OCI-LY1 (cell line): Measurements from ENCODE around the gene MUC3A.

ENCODE experiments used
- H2AFZ ChIP-seq: fragments of 200-600 bp; sonication (generic), shearing (Covaris generic); 2 replicates; pipeline ENCODE4 v1.6.0; 2014; ENCODE audit warnings: antibody characterized with exemption, mild to moderate bottlenecking, low read length
- H3F3A ChIP-seq: fragments of 200-600 bp; sonication (generic), shearing (Covaris generic); 2 replicates; pipeline ENCODE4 v1.6.0; 2014; ENCODE audit warnings: mild to moderate bottlenecking, antibody characterized with exemption, low read length, moderate library complexity; ENCODE audit not compliant: insufficient read depth
- H3K27ac ChIP-seq: fragments of 200-600 bp; sonication (generic); 2 replicates; pipeline ENCODE4 v1.5.1; 2014; ENCODE audit warnings: low read length, mixed run types, mild to moderate bottlenecking, low read depth; ENCODE audit not compliant: poor library complexity, severe bottlenecking
- H3K27me3 ChIP-seq: fragments of 200-600 bp; sonication (generic); 2 replicates; pipeline ENCODE4 v1.6.0; 2014; ENCODE audit warnings: antibody characterized with exemption, mild to moderate bottlenecking, low read length, moderate library complexity; ENCODE audit not compliant: insufficient read depth
- H3K36me3 ChIP-seq: fragments of 200-600 bp; sonication (generic); 2 replicates; pipeline ENCODE4 v1.6.1; 2014; ENCODE audit warnings: mild to moderate bottlenecking, antibody characterized with exemption, low read length, moderate library complexity, mixed read lengths; ENCODE audit not compliant: insufficient read depth
- H3K4me1 ChIP-seq: fragments of 200-600 bp; sonication (generic); 2 replicates; pipeline ENCODE4 v1.5.1; 2014; ENCODE audit warnings: mild to moderate bottlenecking, low read length, moderate library complexity; ENCODE audit not compliant: insufficient read depth, severe bottlenecking
- H3K4me2 ChIP-seq: fragments of 200-600 bp; sonication (generic), shearing (Covaris generic); 2 replicates; pipeline ENCODE4 v1.6.1; 2014; ENCODE audit warnings: low read length
- H3K4me3 ChIP-seq: fragments of 200-600 bp; sonication (generic); 2 replicates; pipeline ENCODE4 v1.5.1; 2014; ENCODE audit warnings: low read length, low read depth, mild to moderate bottlenecking, mixed read lengths; ENCODE audit not compliant: poor library complexity, severe bottlenecking
- H3K79me2 ChIP-seq: fragments of 200-600 bp; shearing (Covaris generic); 2 replicates; pipeline ENCODE4 v1.6.1; 2016; ENCODE audit warnings: mixed run types, low read length, mixed read lengths; ENCODE audit not compliant: insufficient read depth
- H3K9ac ChIP-seq: fragments of 200-600 bp; sonication (generic), shearing (Covaris generic); 2 replicates; pipeline ENCODE4 v1.6.1; 2014; ENCODE audit warnings: mild to moderate bottlenecking, low read length, mixed read lengths
- H3K9me2 ChIP-seq: fragments of 200-600 bp; sonication (generic), shearing (Covaris generic); 2 replicates; pipeline ENCODE4 v1.6.1; 2014; ENCODE audit warnings: low read depth, mild to moderate bottlenecking, low read length, mixed read lengths
- H3K9me3 ChIP-seq: fragments of 200-600 bp; shearing (Covaris generic); 2 replicates; pipeline ENCODE4 v1.6.1; 2014; ENCODE audit warnings: low read length, mixed read lengths
- H4K20me1 ChIP-seq: fragments of 200-600 bp; sonication (generic), shearing (Covaris generic); 2 replicates; pipeline ENCODE4 v1.6.0; 2016; ENCODE audit warnings: mild to moderate bottlenecking, low read length; ENCODE audit not compliant: insufficient read depth
- EZH2 ChIP-seq: fragments of 200-600 bp; sonication (generic), shearing (Covaris generic); IDR thresholded peaks from 2 replicates; pipeline ENCODE4 v1.8.0; 2017; ENCODE audit warnings: borderline replicate concordance, mixed run types, mild to moderate bottlenecking, antibody characterized with exemption, low read length, moderate library complexity, mixed read lengths
- TF ChIP-seq, protein P1 (sequence below): fragments of 200-600 bp; sonication (generic), shearing (Covaris generic); IDR thresholded peaks from 2 replicates; pipeline ENCODE4 v1.5.1; 2017; ENCODE audit warnings: mild to moderate bottlenecking, antibody characterized with exemption, low read length, moderate library complexity, mixed read lengths

Gene MUC3A

DNA sequence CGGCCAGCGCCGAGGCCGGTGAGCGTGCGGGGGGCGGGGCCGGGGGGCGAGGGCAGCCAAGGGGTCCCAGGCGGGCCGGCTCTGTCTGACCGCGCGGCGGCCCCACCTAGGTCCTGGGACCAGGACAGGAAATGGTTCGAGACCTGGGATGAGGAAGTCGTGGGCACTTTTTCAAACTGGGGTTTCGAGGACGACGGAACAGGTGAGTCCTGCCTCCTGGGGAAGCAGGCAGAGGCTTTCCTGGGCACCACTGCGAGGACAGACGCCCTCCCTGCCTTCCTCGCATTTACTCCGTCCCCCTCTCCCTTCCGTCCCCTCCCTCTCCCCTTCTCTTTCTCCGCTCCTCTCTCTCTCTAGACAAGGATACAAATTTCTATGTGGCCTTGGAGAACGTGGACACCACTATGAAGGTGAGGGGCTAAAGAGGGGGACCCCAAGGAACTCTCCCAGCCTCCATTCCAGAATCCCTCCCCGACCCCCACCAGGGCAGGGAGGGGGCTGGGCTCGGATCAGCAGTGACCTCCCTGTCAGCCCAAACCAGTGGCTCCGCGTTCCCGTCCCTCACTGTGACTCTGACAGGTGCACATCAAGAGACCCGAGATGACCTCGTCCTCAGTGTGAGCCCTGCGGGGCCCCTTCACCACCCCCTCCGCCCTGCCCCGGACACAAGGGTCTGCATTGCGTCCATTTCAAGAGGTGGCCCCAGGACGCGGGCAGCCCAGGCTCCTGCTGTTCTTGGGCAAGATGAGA, 17.4 kb downstream of the MUC3A start:
- H3K27ac ChIP-seq = no peak overlapping the region
- no peaks in the 10 kb centered on the region for H4K20me1 ChIP-seq
- H3F3A ChIP-seq = no peaks in the 10 kb centered on the region
- no peaks in the 10 kb centered on the region for H3K9me3 ChIP-seq
- no peaks in the 10 kb centered on the region for H3K36me3 ChIP-seq
- no peak overlapping the region for H3K9ac ChIP-seq
- H3K4me3 ChIP-seq = no peak overlapping the region
- no peaks in the 10 kb centered on the region for H3K9me2 ChIP-seq
- no peak overlapping the region; the same call in 1 of the 2 replicates for H3K4me2 ChIP-seq
- H3K79me2 ChIP-seq = no peaks in the 10 kb centered on the region
- no peak overlapping the region for H2AFZ ChIP-seq
- H3K27me3 ChIP-seq = no peaks in the 10 kb centered on the region
- H3K4me1 ChIP-seq = no peaks in the 10 kb centered on the region
- TF ChIP-seq EZH2 = no peak
- TF ChIP-seq, protein P1, sequence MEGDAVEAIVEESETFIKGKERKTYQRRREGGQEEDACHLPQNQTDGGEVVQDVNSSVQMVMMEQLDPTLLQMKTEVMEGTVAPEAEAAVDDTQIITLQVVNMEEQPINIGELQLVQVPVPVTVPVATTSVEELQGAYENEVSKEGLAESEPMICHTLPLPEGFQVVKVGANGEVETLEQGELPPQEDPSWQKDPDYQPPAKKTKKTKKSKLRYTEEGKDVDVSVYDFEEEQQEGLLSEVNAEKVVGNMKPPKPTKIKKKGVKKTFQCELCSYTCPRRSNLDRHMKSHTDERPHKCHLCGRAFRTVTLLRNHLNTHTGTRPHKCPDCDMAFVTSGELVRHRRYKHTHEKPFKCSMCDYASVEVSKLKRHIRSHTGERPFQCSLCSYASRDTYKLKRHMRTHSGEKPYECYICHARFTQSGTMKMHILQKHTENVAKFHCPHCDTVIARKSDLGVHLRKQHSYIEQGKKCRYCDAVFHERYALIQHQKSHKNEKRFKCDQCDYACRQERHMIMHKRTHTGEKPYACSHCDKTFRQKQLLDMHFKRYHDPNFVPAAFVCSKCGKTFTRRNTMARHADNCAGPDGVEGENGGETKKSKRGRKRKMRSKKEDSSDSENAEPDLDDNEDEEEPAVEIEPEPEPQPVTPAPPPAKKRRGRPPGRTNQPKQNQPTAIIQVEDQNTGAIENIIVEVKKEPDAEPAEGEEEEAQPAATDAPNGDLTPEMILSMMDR = no peak

DNA sequence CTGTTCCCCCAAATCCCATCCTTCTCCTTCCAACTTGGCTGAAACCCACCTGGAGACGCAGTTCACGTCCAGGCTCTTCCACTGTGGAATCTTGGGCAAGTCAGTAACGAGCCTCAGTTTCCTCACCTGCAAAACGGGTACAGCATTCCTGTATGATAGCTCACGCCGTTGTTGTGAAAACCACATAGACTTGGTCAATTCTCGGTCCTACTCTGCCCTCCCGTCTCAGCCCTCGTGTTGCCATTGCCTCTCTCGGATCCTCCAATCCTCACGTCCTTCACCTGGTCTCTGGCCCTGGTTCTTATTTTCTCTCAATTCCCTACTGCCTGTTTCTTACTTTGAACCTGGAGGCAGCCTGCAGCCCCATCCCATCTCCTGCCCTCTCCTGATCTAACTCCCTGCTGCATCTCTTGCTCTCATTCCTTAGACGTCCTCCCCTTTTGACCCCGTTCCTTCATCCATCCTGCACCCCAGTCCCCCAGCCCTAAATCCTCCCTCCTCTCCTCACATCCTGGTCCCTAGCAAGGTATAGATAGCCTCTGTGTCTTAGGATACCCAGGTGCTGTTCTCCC, 18.0 kb downstream of the MUC3A start:
- no peak for TF ChIP-seq EZH2
- TF ChIP-seq, protein P1 = no peak
- Histone ChIP-seq H4K20me1 (no peaks in the 10 kb centered on the region), H3K79me2 (no peaks in the 10 kb centered on the region), H3K4me2 (no peak overlapping the region), H3K4me3 (no peak overlapping the region), H3K9ac (no peak overlapping the region), H3K27ac (no peak overlapping the region), H3F3A (no peaks in the 10 kb centered on the region), H3K9me3 (no peaks in the 10 kb centered on the region), H3K9me2 (no peaks in the 10 kb centered on the region), H3K36me3 (no peaks in the 10 kb centered on the region), H3K4me1 (no peaks in the 10 kb centered on the region), H2AFZ (no peak overlapping the region), H3K27me3 (no peaks in the 10 kb centered on the region)

DNA sequence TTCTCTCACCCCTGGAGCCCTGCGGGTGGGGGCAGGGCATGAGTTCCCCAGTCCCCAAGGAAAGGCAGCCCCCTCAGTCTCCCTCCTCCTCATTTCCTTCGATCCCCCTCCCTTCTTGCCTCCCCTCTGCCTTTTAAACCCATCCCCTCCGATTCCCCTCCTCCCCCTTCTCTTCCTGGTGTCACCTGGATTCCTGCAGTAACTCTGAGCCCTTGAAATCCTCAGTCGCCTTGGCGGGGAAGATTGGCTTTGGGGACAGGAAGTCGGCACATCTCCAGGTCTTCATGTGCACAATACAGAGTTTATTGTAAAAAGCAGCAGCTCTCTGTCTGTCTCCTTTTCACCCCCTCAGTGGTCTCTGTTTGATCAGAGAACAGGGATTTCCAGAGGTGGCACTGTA, 18.7 kb downstream of the MUC3A start:
- Histone ChIP-seq H3K27ac (no peak overlapping the region), H3K4me2 (no peak overlapping the region), H3F3A (no peaks in the 10 kb centered on the region), H3K27me3 (no peaks in the 10 kb centered on the region), H3K4me3 (no peak overlapping the region), H3K9me2 (no peaks in the 10 kb centered on the region), H3K9ac (no peak overlapping the region), H3K4me1 (no peaks in the 10 kb centered on the region), H3K79me2 (no peaks in the 10 kb centered on the region), H2AFZ (no peak overlapping the region), H3K36me3 (no peaks in the 10 kb centered on the region), H3K9me3 (no peaks in the 10 kb centered on the region), H4K20me1 (no peaks in the 10 kb centered on the region)
- no peak for TF ChIP-seq EZH2
- TF ChIP-seq, protein P1 = no peak
